Measurements from ENCODE around the gene PDCD2.

DNA sequence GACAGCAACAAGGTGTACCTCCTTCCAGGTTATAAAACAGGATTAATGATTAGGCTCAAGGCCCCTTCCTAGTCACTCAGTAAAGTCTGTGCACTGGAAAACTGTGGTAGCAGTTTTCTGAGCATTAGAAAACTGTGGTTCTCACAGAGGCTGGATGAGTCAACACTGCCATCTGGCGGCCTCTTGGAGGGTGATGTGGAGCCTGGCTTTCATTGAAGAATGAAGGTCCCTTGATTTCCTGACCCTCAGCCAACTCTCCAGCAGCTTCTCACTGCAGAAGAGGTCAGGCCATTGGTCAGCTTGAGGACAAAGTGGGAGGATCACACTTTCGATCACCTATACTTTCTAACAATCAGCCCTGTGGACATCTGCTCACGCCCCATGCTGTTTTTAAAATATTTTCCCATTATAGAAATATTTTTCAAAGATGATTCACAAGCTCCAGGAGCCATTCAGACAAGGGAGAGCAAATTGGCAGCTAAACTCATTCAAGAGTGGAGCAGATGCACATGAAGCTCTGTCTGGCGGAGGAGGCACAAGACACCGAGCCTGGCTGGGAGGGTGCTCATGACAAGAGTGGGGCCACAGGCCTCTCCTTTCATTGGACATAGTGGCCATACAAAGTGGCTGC lies 54.5 kb downstream of the PDCD2 start:
- TF ChIP-seq POLR2A (IDR thresholded peaks at IDR 0.05) = no peak
- TF ChIP-seq, protein P1, sequence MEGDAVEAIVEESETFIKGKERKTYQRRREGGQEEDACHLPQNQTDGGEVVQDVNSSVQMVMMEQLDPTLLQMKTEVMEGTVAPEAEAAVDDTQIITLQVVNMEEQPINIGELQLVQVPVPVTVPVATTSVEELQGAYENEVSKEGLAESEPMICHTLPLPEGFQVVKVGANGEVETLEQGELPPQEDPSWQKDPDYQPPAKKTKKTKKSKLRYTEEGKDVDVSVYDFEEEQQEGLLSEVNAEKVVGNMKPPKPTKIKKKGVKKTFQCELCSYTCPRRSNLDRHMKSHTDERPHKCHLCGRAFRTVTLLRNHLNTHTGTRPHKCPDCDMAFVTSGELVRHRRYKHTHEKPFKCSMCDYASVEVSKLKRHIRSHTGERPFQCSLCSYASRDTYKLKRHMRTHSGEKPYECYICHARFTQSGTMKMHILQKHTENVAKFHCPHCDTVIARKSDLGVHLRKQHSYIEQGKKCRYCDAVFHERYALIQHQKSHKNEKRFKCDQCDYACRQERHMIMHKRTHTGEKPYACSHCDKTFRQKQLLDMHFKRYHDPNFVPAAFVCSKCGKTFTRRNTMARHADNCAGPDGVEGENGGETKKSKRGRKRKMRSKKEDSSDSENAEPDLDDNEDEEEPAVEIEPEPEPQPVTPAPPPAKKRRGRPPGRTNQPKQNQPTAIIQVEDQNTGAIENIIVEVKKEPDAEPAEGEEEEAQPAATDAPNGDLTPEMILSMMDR (IDR thresholded peaks at IDR 0.05) = peak; percentile 68 to 91 (median 82)
